ENCODE results near the gene LTN1.
"Not testable (repeated sequence)": the region's sequence is repeated elsewhere in the genome, so short reads cannot be mapped to it uniquely, and the experiment has no call there.

Gene LTN1

GRCh38 chr21:28992526-28993292, at the start of gene LTN1:
Gene LTN1 (minus strand): TSS chr21:28992877. CDS start chr21:28992805, 72 bp downstream.
- peak; percentile 95 to 97 for DNase-seq (ENCODE audit: low read depth in 1 of 2, low spot score in 1 of 2)

GRCh38 chr21:29034678-29035077, 42.0 kb upstream of the LTN1 start:
- no peak for DNase-seq (ENCODE audit: low read depth in 1 of 2, low spot score in 1 of 2)

- DNase-seq (ENCODE audit: low read depth in 1 of 2, low spot score in 1 of 2): no peak
Measured at GRCh38 chr21:29033871-29034270, 41.2 kb upstream of the LTN1 start.

- DNase-seq (ENCODE audit: low read depth in 1 of 2, low spot score in 1 of 2): no peak
Measured at GRCh38 chr21:29033301-29033700, 40.6 kb upstream of the LTN1 start.

GRCh38 chr21:29030909-29031308, 38.2 kb upstream of the LTN1 start:
- no peak for DNase-seq (ENCODE audit: low read depth in 1 of 2, low spot score in 1 of 2)

- DNase-seq (ENCODE audit: low read depth in 1 of 2, low spot score in 1 of 2): no peak
Measured at GRCh38 chr21:29029524-29029923, 36.8 kb upstream of the LTN1 start.

- no peak for DNase-seq (ENCODE audit: low read depth in 1 of 2, low spot score in 1 of 2)
Measured at GRCh38 chr21:29025328-29025713, 32.6 kb upstream of the LTN1 start.

GRCh38 chr21:29024474-29025327, 32.0 kb upstream of the LTN1 start, which contains the start of gene USP16:
Gene USP16 (plus strand): TSS chr21:29024668. CDS start chr21:29027914, 3,246 bp downstream.
- peak; percentile 85 to 86 for DNase-seq (ENCODE audit: low read depth in 1 of 2, low spot score in 1 of 2)

- no peak for DNase-seq (ENCODE audit: low read depth in 1 of 2, low spot score in 1 of 2)
Measured at GRCh38 chr21:29022166-29022565, 29.5 kb upstream of the LTN1 start.

- DNase-seq (ENCODE audit: low read depth in 1 of 2, low spot score in 1 of 2): no peak
Measured at GRCh38 chr21:29018540-29018939, 25.9 kb upstream of the LTN1 start.

GRCh38 chr21:29017639-29018237, 25.1 kb upstream of the LTN1 start:
- DNase-seq (ENCODE audit: low read depth in 1 of 2, low spot score in 1 of 2): no peak

- not testable (repeated sequence) for DNase-seq (ENCODE audit: low read depth in 1 of 2, low spot score in 1 of 2)
Measured at GRCh38 chr21:29011236-29011635, 18.6 kb upstream of the LTN1 start.

GRCh38 chr21:29008367-29008766, 15.7 kb upstream of the LTN1 start:
- no peak for DNase-seq (ENCODE audit: low read depth in 1 of 2, low spot score in 1 of 2)

GRCh38 chr21:29007810-29008209, 15.1 kb upstream of the LTN1 start:
- no peak for DNase-seq (ENCODE audit: low read depth in 1 of 2, low spot score in 1 of 2)

- DNase-seq (ENCODE audit: low read depth in 1 of 2, low spot score in 1 of 2): no peak
Measured at GRCh38 chr21:29007135-29007534, 14.5 kb upstream of the LTN1 start.

GRCh38 chr21:29005696-29006095, 13.0 kb upstream of the LTN1 start:
- DNase-seq (ENCODE audit: low read depth in 1 of 2, low spot score in 1 of 2): no peak

GRCh38 chr21:29002442-29003144, 9.9 kb upstream of the LTN1 start:
- peak; percentile 88 for DNase-seq (ENCODE audit: low read depth in 1 of 2, low spot score in 1 of 2)

- no peak for DNase-seq (ENCODE audit: low read depth in 1 of 2, low spot score in 1 of 2)
Measured at GRCh38 chr21:28993293-28993629, 584 bp upstream of the LTN1 start.

GRCh38 chr21:28991861-28992525, 684 bp downstream of the LTN1 start:
- DNase-seq (ENCODE audit: low read depth in 1 of 2, low spot score in 1 of 2): no peak

GRCh38 chr21:28988146-28988545, 4.5 kb downstream of the LTN1 start:
- DNase-seq (ENCODE audit: low read depth in 1 of 2, low spot score in 1 of 2): not testable (repeated sequence)

GRCh38 chr21:28986677-28987076, 6.0 kb downstream of the LTN1 start:
- no peak for DNase-seq (ENCODE audit: low read depth in 1 of 2, low spot score in 1 of 2)
